HepG2 (cell line): ENCODE measurements around the gene TULP4. TPM values are rescaled to one million over a fixed set of nuclear protein-coding genes. Genes with fewer than 3 reads are reported as not detected.

Experiments used
- ATAC-seq: fragments of 200-7000 bp; cut with Tn5 transposase; 3 replicates; pipeline ENCODE4 v1.9.1; 2020; ENCODE audit warnings: mild to moderate bottlenecking, moderate library complexity
- BruUV-seq: library from RNA; stranded (reverse); fragments of 400-500 nt; replicated peaks from 2 replicates; lab custom pipeline; 2021; lab: Mats Ljungman, UMichigan
- CTCF ChIA-PET: fragments of 300-600 bp; formaldehyde crosslinking; extraction: SDS; loops from one replicate; lab custom pipeline; 2021; ENCODE audit warnings: low total read pairs, inconsistent platforms, low intra/inter-chr PET ratio; lab: Yijun Ruan, JAX
- POLR2A ChIA-PET: fragments of 350-600 bp; sonication (Branson Sonifier 250); formaldehyde crosslinking; loops from one replicate; lab custom pipeline; 2020; ENCODE audit warnings: antibody characterized with exemption, inconsistent platforms; lab: Yijun Ruan, JAX
- DNase-seq: peaks from one replicate; pipeline ENCODE4 v3.0.0-alpha.2; 2015; ENCODE audit warnings: low spot score
- FAIRE-seq: peaks from 3 replicates; lab custom pipeline; 2011; peaks lifted over from hg19 to GRCh38; lab: Jason Lieb, UNC
- H2AFZ ChIP-seq: one replicate; pipeline ENCODE4 v1.6.1; 2011; ENCODE audit warnings: low read length, inconsistent platforms
- H3K27ac ChIP-seq: fragments of 300-600 bp; 3 replicates; pipeline ENCODE4 v1.8.0; 2011; ENCODE audit warnings: mixed run types, mild to moderate bottlenecking, mixed read lengths, low read length, inconsistent platforms; ENCODE audit not compliant: insufficient read depth; ENCODE audit errors: extremely low read length
- H3K27me3 ChIP-seq, 2 experiments: fragments of 200-600 bp in 1 of 2; 2 replicates in 1 of 2; 3 replicates in 1 of 2; pipeline versions ENCODE4 v1.6.0 to v1.8.0; 2011; ENCODE audit warnings: low read length in 2 of 2, mild to moderate bottlenecking in 2 of 2, moderate library complexity in 2 of 2, inconsistent platforms in 1 of 2; ENCODE audit not compliant: insufficient read depth in 2 of 2, control insufficient read depth in 1 of 2
- H3K36me3 ChIP-seq, 2 experiments: fragments of 200-600 bp in 1 of 2; replicated peaks in 1 of 2; 2 replicates in 1 of 2; 3 replicates in 1 of 2; pipeline versions ENCODE4 v1.5.1 to v1.8.0; 2011; ENCODE audit warnings: low read length in 2 of 2, inconsistent platforms in 1 of 2; ENCODE audit not compliant: insufficient read depth in 2 of 2, control insufficient read depth in 1 of 2
- H3K4me1 ChIP-seq: 2 replicates; pipeline ENCODE4 v1.5.1; 2012; ENCODE audit warnings: low read length, inconsistent platforms; ENCODE audit not compliant: insufficient read depth
- H3K4me2 ChIP-seq: 2 replicates; pipeline ENCODE4 v1.6.0; 2011; ENCODE audit warnings: low read depth, low read length, inconsistent platforms
- H3K4me3 ChIP-seq, 3 experiments: fragments of 200-600 bp in 1 of 3; sonication (generic), shearing (Covaris generic) in 1 of 3; replicated peaks in 1 of 3; 2 replicates each; pipeline ENCODE4 v1.5.1; 2011 to 2016; ENCODE audit warnings: low read length in 3 of 3, inconsistent platforms in 2 of 3, low read depth in 2 of 3, mild to moderate bottlenecking in 2 of 3, control low read depth in 1 of 3, mixed read lengths in 1 of 3; ENCODE audit not compliant: insufficient read depth in 1 of 3
- H3K79me2 ChIP-seq: one replicate; pipeline ENCODE4 v1.6.1; 2011; ENCODE audit warnings: low read length, inconsistent platforms; ENCODE audit not compliant: insufficient read depth
- H3K9ac ChIP-seq: 2 replicates; pipeline ENCODE4 v1.6.0; 2011; ENCODE audit warnings: mild to moderate bottlenecking, low read depth, low read length, inconsistent platforms; ENCODE audit not compliant: insufficient read depth
- H3K9me3 ChIP-seq: 2 replicates; pipeline ENCODE4 v1.5.1; 2012; ENCODE audit warnings: mild to moderate bottlenecking, low read length
- H4K20me1 ChIP-seq: 2 replicates; pipeline ENCODE4 v1.6.0; 2011; ENCODE audit warnings: inconsistent platforms, mild to moderate bottlenecking, low read length, moderate library complexity; ENCODE audit not compliant: insufficient read depth
- CERS6 ChIP-seq: sonication (generic); formaldehyde crosslinking; IDR thresholded peaks from 2 replicates; pipeline ENCODE4 v1.5.0; 2020; ENCODE audit warnings: missing genetic modification reagents
- MEIS1 ChIP-seq: sonication (generic); formaldehyde crosslinking; IDR thresholded peaks from 2 replicates; pipeline ENCODE4 v1.9.0; 2021; ENCODE audit warnings: mild to moderate bottlenecking, missing genetic modification reagents, moderate library complexity, borderline replicate concordance
- MYNN ChIP-seq: sonication (generic); formaldehyde crosslinking; IDR thresholded peaks from 2 replicates; pipeline ENCODE4 v1.4.0; 2020; ENCODE audit warnings: mild to moderate bottlenecking, low read depth, missing genetic modification reagents
- NCOA2 ChIP-seq: sonication (generic); formaldehyde crosslinking; IDR thresholded peaks from 2 replicates; pipeline ENCODE4 v1.8.0; 2022; ENCODE audit warnings: inconsistent platforms
- PCBP1 ChIP-seq: fragments of 200-400 bp; formaldehyde crosslinking; IDR thresholded peaks from 2 replicates; pipeline ENCODE4 v1.6.1; 2017; ENCODE audit warnings: mild to moderate bottlenecking, low read depth, low read length, borderline replicate concordance
- PHF8 ChIP-seq: sonication (generic); formaldehyde crosslinking; IDR thresholded peaks from 2 replicates; pipeline ENCODE4 v1.5.0; 2020; ENCODE audit warnings: missing genetic modification reagents
- SATB2 ChIP-seq: sonication (generic); formaldehyde crosslinking; IDR thresholded peaks from 2 replicates; pipeline ENCODE4 v1.5.0; 2020; ENCODE audit warnings: missing genetic modification reagents
- TBP ChIP-seq: sonication (generic); formaldehyde crosslinking; IDR thresholded peaks from 2 replicates; pipeline ENCODE4 v1.5.0; 2020; ENCODE audit warnings: missing genetic modification reagents
- ZBTB14 ChIP-seq: sonication (generic); formaldehyde crosslinking; IDR thresholded peaks from 2 replicates; pipeline ENCODE4 v1.4.0; 2020; ENCODE audit warnings: missing genetic modification reagents
- ZMAT5 ChIP-seq: sonication (generic); formaldehyde crosslinking; IDR thresholded peaks from 2 replicates; pipeline ENCODE4 v1.5.0; 2020; ENCODE audit warnings: mild to moderate bottlenecking, low read depth, missing genetic modification reagents, borderline replicate concordance
- ZNF331 ChIP-seq: sonication (generic); formaldehyde crosslinking; IDR thresholded peaks from 2 replicates; pipeline ENCODE4 v1.4.0; 2020; ENCODE audit warnings: missing genetic modification reagents
- ZNF430 ChIP-seq: sonication (generic); formaldehyde crosslinking; IDR thresholded peaks from 2 replicates; pipeline ENCODE4 v1.9.0; 2021; ENCODE audit warnings: mild to moderate bottlenecking, missing genetic modification reagents
- ZNF567 ChIP-seq: sonication (generic); formaldehyde crosslinking; IDR thresholded peaks from 2 replicates; pipeline ENCODE4 v1.8.1; 2023; ENCODE audit warnings: mild to moderate bottlenecking, missing genetic modification reagents, borderline replicate concordance
- ZNF589 ChIP-seq: sonication (generic); formaldehyde crosslinking; conservative IDR thresholded peaks from 2 replicates; pipeline ENCODE4 v1.8.0; 2022; ENCODE audit warnings: mild to moderate bottlenecking, moderate library complexity, missing genetic modification reagents
- WGBS: methylation state at CpG from one replicate; pipeline ENCODE4 v1.1.6; 2017; ENCODE audit warnings: low lambda C conversion rate; 5-methylcytosine and 5-hydroxymethylcytosine counted together
- in situ Hi-C: cut with HindIII; loops from 2 replicates; pipeline ENCODE4 v1.10.0; 2017; ENCODE audit warnings: low pct_unique_long_range_greater_than_20kb; ENCODE audit not compliant: extremely low pct_ligation_motif_present
- intact Hi-C: fragments of 100-400 bp; cut with micrococcal nuclease; formaldehyde crosslinking; loops from one replicate; pipeline ENCODE4 v1.10.0; 2022; ENCODE audit not compliant: unreplicated experiment
- polyA plus RNA-seq, 8 experiments: library from polyadenylated mRNA; depleted of rRNA in 3 of 8; stranded (reverse) in 7 of 8; unstranded in 1 of 8; fragments of >200 nt; fragmentation: Illumina TruSeq in 4 of 8; extraction: Trizol in 4 of 8; gene quantifications; 2 replicates each; pipeline versions ENCODE4 v1.2.1 to v1.2.3, GENCODE V29; 2011 to 2016; ENCODE audit warnings: low read depth in 4 of 8, missing spikeins in 1 of 8, mixed read lengths in 1 of 8; ENCODE audit not compliant: insufficient read depth in 1 of 8
- total RNA-seq, 5 experiments: library from RNA; depleted of rRNA; stranded (reverse); fragments of >200 nt; fragmentation: Illumina TruSeq; extraction: Trizol; gene quantifications; 2 replicates each; pipeline ENCODE4 v1.2.3, GENCODE V29; 2016; ENCODE audit warnings: low read depth in 1 of 5
- TF ChIP-seq, protein P1 (sequence below): sonication (generic); formaldehyde crosslinking; IDR thresholded peaks from 2 replicates; pipeline ENCODE4 v1.5.1; 2020; ENCODE audit warnings: mild to moderate bottlenecking, missing genetic modification reagents, moderate library complexity
- TF ChIP-seq, protein P2 (sequence below): sonication (generic); formaldehyde crosslinking; IDR thresholded peaks from 2 replicates; pipeline ENCODE4 v1.5.1; 2020; ENCODE audit warnings: mild to moderate bottlenecking, missing genetic modification reagents

TULP4 gene
- total and polyA plus RNA-seq, 2 of the 13 experiments (the other 11 are each of a cell fraction or from before 2014, with no cell fraction given), result 21.1 to 122 TPM

GRCh38 chr6:158489441-158489840 lies 177.2 kb downstream of the TULP4 start:
- H3K36me3 ChIP-seq, result peaks cover 13 to 42% of the 10 kb centered on the region in 2 experiments; a peak in 4 of 5 replicates
- H3K4me2 ChIP-seq, result no peak overlapping the region
- H3K4me3 ChIP-seq, result no peak overlapping the region
- H3K27me3 ChIP-seq, result no peaks in the 10 kb centered on the region
- BruUV-seq, result no TSS peak
- no peaks in the 10 kb centered on the region for H3K79me2 ChIP-seq
- H3K4me1 ChIP-seq, result no peaks in the 10 kb centered on the region
- WGBS, result 93% methylated on average over 4 of the region's 4 CpGs
- no peak for DNase-seq
- H2AFZ ChIP-seq, result no peak overlapping the region
- H4K20me1 ChIP-seq, result no peaks in the 10 kb centered on the region
- no peak for FAIRE-seq
- CTCF ChIA-PET, result no interaction called here
- POLR2A ChIA-PET, result no interaction called here
- no peak for ATAC-seq
- intact Hi-C loops, result no loop called here
- in situ Hi-C loops, result no loop called here
- no peaks in the 10 kb centered on the region for H3K9me3 ChIP-seq
- no peak overlapping the region for H3K9ac ChIP-seq
- H3K27ac ChIP-seq, result no peak overlapping the region
- TF ChIP-seq ZBTB14 (CRISPR knock-in tag) (no peak), CERS6 (CRISPR knock-in tag) (no peak), PCBP1 (no peak), SATB2 (CRISPR knock-in tag) (no peak), MEIS1 (no peak), PHF8 (CRISPR knock-in tag) (no peak), ZMAT5 (CRISPR knock-in tag) (no peak), MYNN (CRISPR knock-in tag) (no peak), ZNF567 (no peak), ZNF331 (CRISPR knock-in tag) (no peak), ZNF589 (CRISPR knock-in tag) (no peak), TBP (CRISPR knock-in tag) (no peak), NCOA2 (CRISPR knock-in tag) (no peak), ZNF430 (no peak)
- TF ChIP-seq, protein P1, sequence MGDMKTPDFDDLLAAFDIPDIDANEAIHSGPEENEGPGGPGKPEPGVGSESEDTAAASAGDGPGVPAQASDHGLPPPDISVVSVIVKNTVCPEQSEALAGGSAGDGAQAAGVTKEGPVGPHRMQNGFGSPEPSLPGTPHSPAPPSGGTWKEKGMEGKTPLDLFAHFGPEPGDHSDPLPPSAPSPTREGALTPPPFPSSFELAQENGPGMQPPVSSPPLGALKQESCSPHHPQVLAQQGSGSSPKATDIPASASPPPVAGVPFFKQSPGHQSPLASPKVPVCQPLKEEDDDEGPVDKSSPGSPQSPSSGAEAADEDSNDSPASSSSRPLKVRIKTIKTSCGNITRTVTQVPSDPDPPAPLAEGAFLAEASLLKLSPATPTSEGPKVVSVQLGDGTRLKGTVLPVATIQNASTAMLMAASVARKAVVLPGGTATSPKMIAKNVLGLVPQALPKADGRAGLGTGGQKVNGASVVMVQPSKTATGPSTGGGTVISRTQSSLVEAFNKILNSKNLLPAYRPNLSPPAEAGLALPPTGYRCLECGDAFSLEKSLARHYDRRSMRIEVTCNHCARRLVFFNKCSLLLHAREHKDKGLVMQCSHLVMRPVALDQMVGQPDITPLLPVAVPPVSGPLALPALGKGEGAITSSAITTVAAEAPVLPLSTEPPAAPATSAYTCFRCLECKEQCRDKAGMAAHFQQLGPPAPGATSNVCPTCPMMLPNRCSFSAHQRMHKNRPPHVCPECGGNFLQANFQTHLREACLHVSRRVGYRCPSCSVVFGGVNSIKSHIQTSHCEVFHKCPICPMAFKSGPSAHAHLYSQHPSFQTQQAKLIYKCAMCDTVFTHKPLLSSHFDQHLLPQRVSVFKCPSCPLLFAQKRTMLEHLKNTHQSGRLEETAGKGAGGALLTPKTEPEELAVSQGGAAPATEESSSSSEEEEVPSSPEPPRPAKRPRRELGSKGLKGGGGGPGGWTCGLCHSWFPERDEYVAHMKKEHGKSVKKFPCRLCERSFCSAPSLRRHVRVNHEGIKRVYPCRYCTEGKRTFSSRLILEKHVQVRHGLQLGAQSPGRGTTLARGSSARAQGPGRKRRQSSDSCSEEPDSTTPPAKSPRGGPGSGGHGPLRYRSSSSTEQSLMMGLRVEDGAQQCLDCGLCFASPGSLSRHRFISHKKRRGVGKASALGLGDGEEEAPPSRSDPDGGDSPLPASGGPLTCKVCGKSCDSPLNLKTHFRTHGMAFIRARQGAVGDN (CRISPR knock-in tag), result no peak
- TF ChIP-seq, protein P2, sequence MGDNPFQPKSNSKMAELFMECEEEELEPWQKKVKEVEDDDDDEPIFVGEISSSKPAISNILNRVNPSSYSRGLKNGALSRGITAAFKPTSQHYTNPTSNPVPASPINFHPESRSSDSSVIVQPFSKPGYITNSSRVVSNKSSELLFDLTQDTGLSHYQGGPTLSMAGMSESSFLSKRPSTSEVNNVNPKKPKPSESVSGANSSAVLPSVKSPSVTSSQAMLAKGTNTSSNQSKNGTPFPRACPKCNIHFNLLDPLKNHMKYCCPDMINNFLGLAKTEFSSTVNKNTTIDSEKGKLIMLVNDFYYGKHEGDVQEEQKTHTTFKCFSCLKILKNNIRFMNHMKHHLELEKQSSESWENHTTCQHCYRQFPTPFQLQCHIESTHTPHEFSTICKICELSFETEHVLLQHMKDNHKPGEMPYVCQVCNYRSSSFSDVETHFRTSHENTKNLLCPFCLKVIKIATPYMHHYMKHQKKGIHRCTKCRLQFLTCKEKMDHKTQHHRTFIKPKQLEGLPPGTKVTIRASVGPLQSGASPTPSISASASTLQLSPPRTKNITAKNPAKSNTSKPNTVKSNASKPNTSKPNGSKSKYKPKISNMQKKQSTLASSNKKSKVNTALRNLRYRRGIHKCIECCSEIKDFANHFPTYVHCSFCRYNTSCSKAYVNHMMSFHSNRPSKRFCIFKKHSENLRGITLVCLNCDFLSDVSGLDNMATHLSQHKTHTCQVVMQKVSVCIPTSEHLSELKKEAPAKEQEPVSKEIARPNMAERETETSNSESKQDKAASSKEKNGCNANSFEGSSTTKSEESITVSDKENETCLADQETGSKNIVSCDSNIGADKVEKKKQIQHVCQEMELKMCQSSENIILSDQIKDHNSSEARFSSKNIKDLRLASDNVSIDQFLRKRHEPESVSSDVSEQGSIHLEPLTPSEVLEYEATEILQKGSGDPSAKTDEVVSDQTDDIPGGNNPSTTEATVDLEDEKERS (CRISPR knock-in tag), result no peak
